Astrocyte of the cerebellum (primary cell): ENCODE measurements around the gene TREML2.

Experiments used
- DNase-seq: peaks from one replicate; pipeline ENCODE4 v3.0.0-alpha.2; 2011; ENCODE audit warnings: low read depth
- H3K4me3 ChIP-seq: 2 replicates; pipeline ENCODE4 v1.5.1; 2011; ENCODE audit warnings: mild to moderate bottlenecking, low read depth, low read length, moderate library complexity
- CTCF ChIP-seq: IDR thresholded peaks from 2 replicates; pipeline ENCODE4 v1.5.1; 2012; ENCODE audit warnings: low read length, low read depth, moderate library complexity, mild to moderate bottlenecking; ENCODE audit errors: missing control alignments
- in situ Hi-C: cut with HindIII; loops from 2 replicates; pipeline ENCODE4 v1.10.0; 2017; ENCODE audit warnings: low sequenced_read_pairs

The TREML2 gene

GRCh38 chr6:41224800-41225199 lies 23.9 kb upstream of the TREML2 start:
- in situ Hi-C loops, result loop anchor here (5.0 kb wide), 1 partner anchor 47 kb away; no protein-coding TSS in a partner anchor
- DNase-seq, result no peak
- TF ChIP-seq CTCF, result no peak
- H3K4me3 ChIP-seq, result no peak overlapping the region

- H3K4me3 ChIP-seq, result no peak overlapping the region
- no peak for TF ChIP-seq CTCF
- no peak for DNase-seq
- in situ Hi-C loops, result loop anchor here (5.0 kb wide), 1 partner anchor 45 kb away; no protein-coding TSS in a partner anchor
Observed at GRCh38 chr6:41222513-41222912, 21.6 kb upstream of the TREML2 start.

GRCh38 chr6:41222045-41222444 lies 21.1 kb upstream of the TREML2 start:
- H3K4me3 ChIP-seq, result no peak overlapping the region
- in situ Hi-C loops, result loop anchor here (5.0 kb wide), 1 partner anchor 45 kb away; no protein-coding TSS in a partner anchor
- TF ChIP-seq CTCF, result no peak
- DNase-seq, result no peak

- DNase-seq, result no peak
- TF ChIP-seq CTCF, result no peak
- H3K4me3 ChIP-seq, result no peak overlapping the region
- in situ Hi-C loops, result no loop called here
Observed at GRCh38 chr6:41216616-41217015, 15.7 kb upstream of the TREML2 start.

GRCh38 chr6:41215777-41216176 lies 14.8 kb upstream of the TREML2 start:
- no peak for TF ChIP-seq CTCF
- H3K4me3 ChIP-seq, result no peak overlapping the region
- no peak for DNase-seq
- in situ Hi-C loops, result no loop called here

GRCh38 chr6:41214559-41215238 lies 13.8 kb upstream of the TREML2 start:
- no peak for TF ChIP-seq CTCF

More at GRCh38 chr6:41214559-41215238, 13.8 kb upstream of the TREML2 start:
- DNase-seq, result no peak
- in situ Hi-C loops, result no loop called here
- no peak overlapping the region for H3K4me3 ChIP-seq
